HEK293T (cell line): ENCODE results near the gene TMEM236.

Source experiments
- CTCF ChIA-PET: fragments of 350-600 bp; formaldehyde crosslinking; extraction: SDS; loops from one replicate; lab custom pipeline; 2021; ENCODE audit warnings: antibody characterized with exemption, inconsistent platforms; lab: Yijun Ruan, JAX
- POLR2A ChIA-PET: fragments of 350-600 bp; formaldehyde crosslinking; extraction: SDS; loops from one replicate; lab custom pipeline; 2020; ENCODE audit warnings: antibody characterized with exemption, inconsistent platforms; lab: Yijun Ruan, JAX
- DNase-seq: peaks from one replicate; pipeline ENCODE4 v3.0.0; 2012; ENCODE audit warnings: mixed read lengths; ENCODE audit errors: extremely low spot score
- ARNT ChIP-seq: fragments of 450-650 bp; IDR thresholded peaks from 2 replicates; pipeline ENCODE4 v1.6.1; 2017; ENCODE audit warnings: mild to moderate bottlenecking
- BHLHE40 ChIP-seq: fragments of 450-650 bp; IDR thresholded peaks from 2 replicates; pipeline ENCODE4 v1.6.1; 2016; ENCODE audit warnings: mild to moderate bottlenecking, moderate library complexity, borderline replicate concordance
- CTBP1 ChIP-seq: fragments of 450-650 bp; IDR thresholded peaks from 2 replicates; pipeline ENCODE4 v1.6.1; 2016; ENCODE audit warnings: borderline replicate concordance
- ELF4 ChIP-seq: fragments of 450-650 bp; IDR thresholded peaks from 2 replicates; pipeline ENCODE4 v1.6.1; 2017; ENCODE audit warnings: antibody characterized with exemption
- FOXA1 ChIP-seq: fragments of 450-650 bp; IDR thresholded peaks from 2 replicates; pipeline ENCODE4 v1.6.1; 2016; ENCODE audit warnings: mild to moderate bottlenecking
- FOXK2 ChIP-seq: fragments of 450-650 bp; IDR thresholded peaks from 2 replicates; pipeline ENCODE4 v1.6.1; 2016; ENCODE audit warnings: mild to moderate bottlenecking
- FOXM1 ChIP-seq: fragments of 450-650 bp; IDR thresholded peaks from 2 replicates; pipeline ENCODE4 v1.6.1; 2017; ENCODE audit warnings: mild to moderate bottlenecking, borderline replicate concordance
- HDGF ChIP-seq: fragments of 450-650 bp; IDR thresholded peaks from 2 replicates; pipeline ENCODE4 v1.6.1; 2017; ENCODE audit warnings: antibody characterized with exemption, borderline replicate concordance
- L3MBTL2 ChIP-seq: fragments of 450-650 bp; conservative IDR thresholded peaks from 2 replicates; pipeline ENCODE4 v1.6.1; 2016; ENCODE audit warnings: mild to moderate bottlenecking
- LEF1 ChIP-seq: fragments of 450-650 bp; IDR thresholded peaks from 2 replicates; pipeline ENCODE4 v1.6.1; 2017; ENCODE audit warnings: mild to moderate bottlenecking, borderline replicate concordance
- NFRKB ChIP-seq: fragments of 450-650 bp; IDR thresholded peaks from 2 replicates; pipeline ENCODE4 v1.6.1; 2016; ENCODE audit warnings: mild to moderate bottlenecking, moderate library complexity
- SP1 ChIP-seq: fragments of 450-650 bp; IDR thresholded peaks from 2 replicates; pipeline ENCODE4 v1.6.1; 2017
- SUZ12 ChIP-seq: fragments of 450-650 bp; IDR thresholded peaks from 2 replicates; pipeline ENCODE4 v1.6.1; 2016; ENCODE audit warnings: mild to moderate bottlenecking
- TARDBP ChIP-seq: fragments of 450-650 bp; IDR thresholded peaks from 2 replicates; pipeline ENCODE4 v1.6.1; 2016
- ZNF384 ChIP-seq: fragments of 450-650 bp; IDR thresholded peaks from 2 replicates; pipeline ENCODE4 v1.6.1; 2016
- TF ChIP-seq, protein P1 (sequence below): fragments of 450-650 bp; IDR thresholded peaks from 2 replicates; pipeline ENCODE4 v1.6.1; 2016

Gene TMEM236

DNA sequence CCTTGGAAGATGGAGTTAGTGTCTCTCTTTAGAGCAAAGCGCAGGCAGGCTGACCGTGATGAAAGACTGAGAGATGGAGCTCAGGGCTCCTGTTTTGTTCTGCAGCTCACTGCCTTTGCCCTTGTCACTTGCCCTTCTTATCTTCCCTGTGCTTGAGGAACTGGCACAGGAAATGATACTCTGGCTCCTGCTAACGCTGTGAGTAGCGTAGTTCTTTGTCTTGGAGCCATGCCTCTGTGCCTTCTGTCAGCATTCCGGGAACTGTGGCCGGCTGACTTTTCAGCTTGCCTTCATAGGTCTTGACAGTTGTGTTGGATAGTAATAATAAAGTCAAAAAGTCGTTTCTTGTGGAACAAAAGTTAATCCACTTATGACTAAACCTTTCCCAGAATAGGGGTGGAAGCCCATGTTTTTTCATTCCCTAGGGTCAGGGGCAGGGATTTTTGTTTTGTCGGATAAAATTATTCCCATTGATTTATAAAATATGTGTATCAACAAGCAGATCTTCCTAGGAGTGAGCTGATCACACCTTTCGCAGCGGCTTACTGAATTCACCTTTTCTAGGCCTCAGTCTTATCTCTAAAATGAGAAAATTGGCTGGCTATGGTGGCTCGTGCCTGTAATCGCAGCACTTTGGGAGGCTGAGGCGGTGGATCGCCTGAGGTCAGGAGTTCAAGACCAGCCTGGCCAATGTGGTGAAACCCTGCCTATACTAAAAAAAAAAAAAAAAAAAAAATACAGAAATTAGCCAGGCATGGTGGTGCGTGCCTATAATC lies 16.6 kb upstream of the TMEM236 start:
- no peak for DNase-seq
- TF ChIP-seq NFRKB (no peak), ELF4 (no peak), FOXM1 (no peak), BHLHE40 (no peak), SUZ12 (no peak), SP1 (no peak), FOXA1 (no peak)
- ChIA-PET POLR2A (no interaction called here), CTCF (interaction anchor here (0.7 kb wide), 1 partner anchor 61 kb away, joined by 3 read pairs; no protein-coding TSS in a partner anchor)

DNA sequence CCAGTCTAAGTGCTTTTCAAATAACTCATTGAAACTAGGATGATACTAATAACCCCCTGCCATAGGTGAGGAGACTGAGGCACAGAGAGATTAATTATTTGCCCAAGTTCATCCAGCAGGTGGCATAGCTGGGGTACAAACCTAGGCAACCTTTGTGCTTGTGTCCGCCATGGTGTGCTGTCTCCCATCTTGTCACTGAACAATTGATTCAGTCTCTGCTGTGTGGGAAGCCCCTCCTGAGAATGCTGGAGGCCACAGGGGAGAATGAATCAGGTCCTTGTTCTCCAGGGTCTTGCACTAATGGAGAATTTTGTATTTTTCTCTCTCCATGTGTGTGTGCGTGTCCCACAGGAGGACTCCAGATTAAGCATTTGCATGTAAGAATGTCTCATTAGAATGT lies 15.8 kb upstream of the TMEM236 start:
- CTCF ChIA-PET = interaction anchor here (0.5 kb wide), 1 partner anchor 912 kb away, joined by 3 read pairs; no protein-coding TSS in a partner anchor

DNA sequence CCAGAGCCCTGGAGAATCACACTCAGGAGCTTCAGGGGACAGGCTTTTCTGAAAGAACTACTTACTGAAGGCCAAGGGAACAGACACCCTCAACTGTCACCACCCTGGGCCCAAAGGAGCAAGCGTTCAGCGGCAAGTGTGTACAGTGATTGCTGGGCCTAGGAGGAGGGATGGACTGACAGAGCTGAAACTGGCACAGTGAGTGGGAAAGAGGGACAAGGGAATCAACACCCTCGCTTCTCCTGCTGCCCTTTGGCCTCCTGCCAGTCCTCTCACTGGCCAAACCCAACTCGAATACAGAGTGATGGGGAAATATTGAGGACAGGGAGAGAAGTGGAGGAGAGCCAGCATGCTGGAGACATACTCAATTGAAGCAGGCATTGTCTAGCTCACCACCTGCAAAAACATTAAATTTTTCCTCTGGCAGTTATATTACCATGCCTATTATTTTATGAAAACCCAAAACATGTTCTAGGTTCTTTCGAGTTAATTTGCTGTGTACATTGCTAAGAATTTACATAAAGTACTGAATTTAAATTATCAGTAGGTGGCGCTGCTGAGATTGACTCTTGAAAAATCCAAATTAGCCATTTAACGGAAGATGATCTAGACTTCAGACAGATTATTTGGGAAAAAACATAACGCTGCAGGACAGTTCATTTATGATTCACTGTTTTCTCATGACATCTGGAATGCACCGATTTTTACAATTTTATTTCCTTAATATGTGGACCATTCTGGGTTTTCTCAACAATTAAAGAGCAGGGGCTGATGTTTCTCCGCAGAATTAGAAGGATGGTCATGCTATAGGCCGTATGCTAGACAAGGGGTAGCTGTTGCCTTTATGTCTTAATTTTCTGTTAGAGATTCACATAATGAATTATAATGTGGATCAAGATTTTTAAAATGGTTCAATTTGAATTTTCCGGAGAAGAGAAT lies 14.7 kb upstream of the TMEM236 start:
- TF ChIP-seq ARNT = no peak
- TF ChIP-seq FOXK2 = no peak
- peak; percentile 26 for DNase-seq
- POLR2A ChIA-PET = no interaction called here
- CTCF ChIA-PET = no interaction called here

More for the DNA sequence above, 15.8 kb upstream of the TMEM236 start:
- POLR2A ChIA-PET = no interaction called here
- DNase-seq = no peak
- no peak for TF ChIP-seq ARNT
- TF ChIP-seq FOXM1 = no peak

DNA sequence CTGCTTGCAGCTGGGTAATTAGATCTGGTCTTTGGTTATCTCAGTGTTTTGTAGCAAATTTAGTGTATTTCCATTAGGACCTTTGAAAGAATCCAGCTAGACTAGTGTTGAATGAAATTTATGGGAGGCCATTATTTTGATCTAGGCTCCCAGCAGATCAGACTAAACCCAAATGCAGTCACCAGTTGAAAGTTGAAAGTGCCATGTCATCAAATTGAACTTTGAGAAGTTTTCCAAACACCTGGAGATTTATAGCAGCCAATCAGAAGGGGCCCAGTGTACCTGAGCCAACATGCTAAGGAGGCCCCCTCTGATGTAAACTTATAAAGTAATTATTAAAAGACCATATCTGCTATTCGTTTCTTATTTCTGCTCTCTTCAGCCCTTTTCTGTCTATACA lies 11.3 kb upstream of the TMEM236 start:
- TF ChIP-seq, protein P1, sequence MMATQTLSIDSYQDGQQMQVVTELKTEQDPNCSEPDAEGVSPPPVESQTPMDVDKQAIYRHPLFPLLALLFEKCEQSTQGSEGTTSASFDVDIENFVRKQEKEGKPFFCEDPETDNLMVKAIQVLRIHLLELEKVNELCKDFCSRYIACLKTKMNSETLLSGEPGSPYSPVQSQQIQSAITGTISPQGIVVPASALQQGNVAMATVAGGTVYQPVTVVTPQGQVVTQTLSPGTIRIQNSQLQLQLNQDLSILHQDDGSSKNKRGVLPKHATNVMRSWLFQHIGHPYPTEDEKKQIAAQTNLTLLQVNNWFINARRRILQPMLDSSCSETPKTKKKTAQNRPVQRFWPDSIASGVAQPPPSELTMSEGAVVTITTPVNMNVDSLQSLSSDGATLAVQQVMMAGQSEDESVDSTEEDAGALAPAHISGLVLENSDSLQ = no peak
- TF ChIP-seq SUZ12 (no peak), FOXM1 (no peak), L3MBTL2 (no peak), ZNF384 (no peak), FOXA1 (no peak), TARDBP (no peak), HDGF (no peak), BHLHE40 (no peak), NFRKB (no peak), ARNT (no peak), SP1 (no peak), LEF1 (no peak), FOXK2 (no peak), CTBP1 (no peak), ELF4 (no peak)
- POLR2A ChIA-PET = no interaction called here
- no peak for DNase-seq
- CTCF ChIA-PET = interaction anchor here (0.6 kb wide), 1 partner anchor 122 kb away, joined by 5 read pairs; no protein-coding TSS in a partner anchor

DNA sequence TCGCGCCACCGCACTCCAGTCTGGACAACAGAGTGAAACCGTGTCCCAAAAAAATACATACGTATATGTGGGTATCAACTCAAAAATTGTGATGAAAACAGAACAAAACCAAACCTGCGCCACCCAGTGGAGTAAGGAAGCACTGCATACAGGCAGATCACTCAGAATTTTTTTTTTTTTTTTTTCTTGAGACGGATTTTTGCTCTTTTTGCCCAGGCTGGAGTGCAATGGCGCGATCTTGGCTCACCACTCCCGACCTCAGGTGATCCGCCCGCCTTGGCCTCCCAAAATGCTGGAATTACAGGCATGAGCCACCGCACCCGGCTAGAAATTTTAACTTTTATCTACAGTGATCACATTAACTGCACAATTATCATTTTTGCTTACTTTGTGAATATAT lies 9.1 kb upstream of the TMEM236 start:
- peak; percentile 64 for DNase-seq
- POLR2A ChIA-PET = no interaction called here
- TF ChIP-seq ZNF384 = peak; percentile 98
- no peak for TF ChIP-seq SP1
- CTCF ChIA-PET = interaction anchor here (0.6 to 1.0 kb wide), 4 partner anchors 12 to 657 kb away, joined by 3 to 9 read pairs (median 4); no protein-coding TSS in a partner anchor

DNA sequence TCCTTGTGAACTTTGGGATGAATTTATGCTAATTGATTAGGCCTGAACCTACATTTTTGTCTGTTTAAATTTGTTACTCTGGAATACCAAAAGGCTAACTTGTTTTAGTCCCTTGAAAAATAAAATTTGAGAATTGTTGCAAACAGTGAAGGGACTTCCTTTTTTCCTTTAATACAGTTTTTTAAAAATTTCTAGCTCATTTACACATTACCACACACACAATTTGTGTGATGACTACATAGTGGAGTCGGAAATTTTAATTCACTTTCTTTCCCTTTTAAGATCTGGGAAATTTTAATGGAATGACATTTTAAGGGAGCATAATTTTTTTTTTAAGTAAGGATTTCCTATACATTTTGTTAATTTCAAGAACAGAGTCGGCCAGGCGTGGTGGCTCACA lies 8.6 kb upstream of the TMEM236 start:
- ChIA-PET CTCF (interaction anchor here (0.7 kb wide), 1 partner anchor 658 kb away, joined by 6 read pairs; no protein-coding TSS in a partner anchor), POLR2A (no interaction called here)
- DNase-seq = no peak
- TF ChIP-seq SP1 (no peak), CTBP1 (no peak), TARDBP (no peak), FOXK2 (no peak)
- TF ChIP-seq, protein P1 = no peak

DNA sequence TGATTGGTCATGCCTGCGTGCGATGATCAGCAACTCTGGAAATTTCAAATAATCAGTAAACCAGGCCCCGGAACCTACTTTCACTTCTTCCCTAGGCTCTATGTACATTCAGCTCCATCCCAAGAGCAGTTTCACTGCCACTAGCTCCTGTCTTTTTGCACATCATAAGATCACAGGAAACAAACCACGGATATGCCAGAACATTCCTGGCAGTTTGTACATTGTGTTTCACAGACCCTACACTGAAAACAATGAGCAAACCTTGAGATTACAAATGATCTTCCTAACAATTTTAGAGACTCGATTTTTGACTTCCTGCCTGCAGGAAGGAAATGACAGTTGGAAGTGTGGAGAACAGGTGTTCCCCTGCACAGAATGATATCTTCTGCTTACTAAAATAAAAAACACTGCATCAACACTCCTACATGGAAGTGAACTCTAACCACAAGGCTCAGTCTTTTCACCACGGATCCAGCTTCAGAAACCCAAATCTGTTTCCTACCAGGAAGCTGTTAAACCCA lies 7.6 kb upstream of the TMEM236 start:
- POLR2A ChIA-PET = no interaction called here
- no peak for DNase-seq
- CTCF ChIA-PET = no interaction called here
- TF ChIP-seq BHLHE40 (no peak), FOXM1 (no peak), L3MBTL2 (no peak), FOXA1 (no peak), CTBP1 (no peak), HDGF (no peak), LEF1 (no peak), NFRKB (no peak), FOXK2 (no peak), ARNT (no peak)
- TF ChIP-seq, protein P1 = no peak
